HFF-Myc (cell line): Measurements from ENCODE around the gene ZHX3.

Experiments used
- DNase-seq: peaks from one replicate; pipeline ENCODE4 v3.0.0-alpha.2; 2011; ENCODE audit warnings: low read depth; ENCODE audit errors: extremely low read depth
- H3K4me3 ChIP-seq: replicated peaks from 2 replicates; pipeline ENCODE4 v1.5.1; 2011; ENCODE audit warnings: low read depth, mild to moderate bottlenecking, control low read depth, low read length
- CTCF ChIP-seq: IDR thresholded peaks from 2 replicates; pipeline ENCODE4 v1.5.1; 2012; ENCODE audit warnings: mild to moderate bottlenecking, low read depth, low read length, control low read depth; ENCODE audit errors: missing control alignments

ZHX3 gene

GRCh38 chr20:41179961-41180360 is 137.6 kb downstream of the ZHX3 start:
- TF ChIP-seq CTCF, result no peak
- H3K4me3 ChIP-seq, result no peak overlapping the region
- no peak for DNase-seq

- no peak overlapping the region for H3K4me3 ChIP-seq
- DNase-seq, result no peak
- no peak for TF ChIP-seq CTCF
Measured at GRCh38 chr20:41178904-41179432, 138.6 kb downstream of the ZHX3 start.

GRCh38 chr20:41178495-41178894 is 139.0 kb downstream of the ZHX3 start:
- TF ChIP-seq CTCF, result no peak
- H3K4me3 ChIP-seq, result no peak overlapping the region
- no peak for DNase-seq

- TF ChIP-seq CTCF, result no peak
- H3K4me3 ChIP-seq, result no peak overlapping the region
- DNase-seq, result peak; percentile 74
Measured at GRCh38 chr20:41177636-41178035, 139.9 kb downstream of the ZHX3 start.

GRCh38 chr20:41176711-41177552 is 140.6 kb downstream of the ZHX3 start:
- TF ChIP-seq CTCF, result no peak
- H3K4me3 ChIP-seq, result no peak overlapping the region
- no peak for DNase-seq

- H3K4me3 ChIP-seq, result no peak overlapping the region
- TF ChIP-seq CTCF, result no peak
- DNase-seq, result no peak
Measured at GRCh38 chr20:41175727-41176330, 141.7 kb downstream of the ZHX3 start.
